HCT116 (cell line): Measurements from ENCODE around the gene SARNP. TPM values are rescaled to one million over a fixed set of nuclear protein-coding genes. Genes with fewer than 3 reads are reported as not detected.

Experiments
- ATAC-seq: fragments of 200-7000 bp; cut with Tn5 transposase; 2 replicates; pipeline ENCODE4 v1.9.1; 2020; ENCODE audit warnings: mild to moderate bottlenecking, moderate library complexity
- BruUV-seq: library from RNA; stranded (reverse); fragments of 400-500 nt; replicated peaks from 2 replicates; lab custom pipeline; 2021; lab: Mats Ljungman, UMichigan
- CTCF ChIA-PET: fragments of 300-600 bp; sonication (Branson Sonifier 250); formaldehyde crosslinking; loops from one replicate; lab custom pipeline; 2021; ENCODE audit warnings: antibody characterized with exemption; lab: Charles Lee
- POLR2A ChIA-PET: fragments of 300-600, 350-600 bp; sonication (Branson Sonifier 250); formaldehyde crosslinking; loops from one replicate; lab custom pipeline; 2021; ENCODE audit warnings: antibody characterized with exemption; lab: Charles Lee
- RAD21 ChIA-PET, 2 experiments: fragments of 300-600 bp; sonication (Branson Sonifier 250); formaldehyde crosslinking; loops; one replicate each; lab custom pipeline; 2023; ENCODE audit warnings: low total read pairs in 2 of 2; ENCODE audit not compliant: uncharacterized antibody in 2 of 2, unreplicated experiment in 2 of 2, low non-redundant PET in 1 of 2; lab: Charles Lee
- DNase-seq: peaks from one replicate; pipeline ENCODE4 v3.0.0-alpha.2; 2010; ENCODE audit warnings: low read depth, low spot score
- H2AFZ ChIP-seq: fragments of 200-600 bp; shearing (Covaris generic), sonication (generic); 2 replicates; pipeline ENCODE4 v1.6.1; 2017; ENCODE audit warnings: low read depth, mixed run types, mixed read lengths, antibody characterized with exemption, low read length; ENCODE audit not compliant: poor library complexity, severe bottlenecking
- H3K27ac ChIP-seq: 2 replicates; pipeline ENCODE4 v1.5.1; 2012; ENCODE audit warnings: low read depth, low read length
- H3K27me3 ChIP-seq: fragments of 200-600 bp; sonication (generic); 2 replicates; pipeline ENCODE4 v1.6.1; 2016; ENCODE audit warnings: mixed run types, low read length, mixed read lengths; ENCODE audit not compliant: insufficient read depth
- H3K36me3 ChIP-seq, 2 experiments: fragments of 200-500 bp in 1 of 2; fragments of 200-600 bp in 1 of 2; sonication (Bioruptor generic) in 1 of 2; sonication (generic) in 1 of 2; 2 replicates each; pipeline versions ENCODE4 v1.5.1 to v1.6.1; 2014 to 2016; ENCODE audit warnings: low read length in 2 of 2, inconsistent platforms in 1 of 2, mixed read lengths in 1 of 2, mixed run types in 1 of 2; ENCODE audit not compliant: insufficient read depth in 2 of 2, control insufficient read depth in 1 of 2
- H3K4me1 ChIP-seq, 2 experiments: fragments of 200-600 bp in 1 of 2; sonication (generic) in 1 of 2; 2 replicates each; pipeline versions ENCODE4 v1.5.1 to v1.6.1; 2012 to 2017; ENCODE audit warnings: low read length in 2 of 2, inconsistent platforms in 1 of 2, mild to moderate bottlenecking in 1 of 2, mixed read lengths in 1 of 2, mixed run types in 1 of 2, moderate library complexity in 1 of 2; ENCODE audit not compliant: insufficient read depth in 2 of 2, control insufficient read depth in 1 of 2
- H3K4me2 ChIP-seq: fragments of 200-600 bp; sonication (generic); 2 replicates; pipeline ENCODE4 v1.6.1; 2017; ENCODE audit warnings: mixed run types, low read length, mixed read lengths
- H3K4me3 ChIP-seq, 2 experiments: fragments of 200-600 bp in 1 of 2; sonication (generic) in 1 of 2; replicated peaks in 1 of 2; 2 replicates each; pipeline ENCODE4 v1.5.1; 2011 to 2016; ENCODE audit warnings: low read length in 2 of 2, control low read depth in 1 of 2, low read depth in 1 of 2, mild to moderate bottlenecking in 1 of 2, mixed read lengths in 1 of 2, mixed run types in 1 of 2
- H3K79me2 ChIP-seq: fragments of 200-600 bp; sonication (generic); 2 replicates; pipeline ENCODE4 v1.6.1; 2017; ENCODE audit warnings: mild to moderate bottlenecking, mixed run types, low read length, moderate library complexity, mixed read lengths; ENCODE audit not compliant: insufficient read depth
- H3K9ac ChIP-seq: fragments of 200-600 bp; sonication (generic); 2 replicates; pipeline ENCODE4 v1.6.1; 2016; ENCODE audit warnings: low read length, mixed read lengths
- H3K9me2 ChIP-seq: fragments of 200-600 bp; sonication (generic), shearing (Covaris generic); 2 replicates; pipeline ENCODE4 v1.6.1; 2017; ENCODE audit warnings: mixed run types, mild to moderate bottlenecking, moderate library complexity; ENCODE audit not compliant: insufficient read depth
- H3K9me3 ChIP-seq, 2 experiments: fragments of 200-500 bp in 1 of 2; fragments of 200-600 bp in 1 of 2; sonication (Bioruptor generic) in 1 of 2; sonication (generic) in 1 of 2; 2 replicates each; pipeline ENCODE4 v1.6.1; 2014 to 2017; ENCODE audit warnings: low read length in 2 of 2, mixed read lengths in 2 of 2, inconsistent platforms in 1 of 2, low read depth in 1 of 2, mild to moderate bottlenecking in 1 of 2, mixed run types in 1 of 2, moderate library complexity in 1 of 2; ENCODE audit not compliant: control insufficient read depth in 1 of 2, insufficient read depth in 1 of 2
- H4K20me1 ChIP-seq: fragments of 200-600 bp; sonication (generic), shearing (Covaris generic); 2 replicates; pipeline ENCODE4 v1.6.1; 2017; ENCODE audit warnings: mixed run types, mild to moderate bottlenecking, moderate library complexity; ENCODE audit not compliant: insufficient read depth
- CEBPB ChIP-seq: IDR thresholded peaks from 2 replicates; pipeline ENCODE4 v1.6.1; 2012; ENCODE audit warnings: low read depth
- ELF1 ChIP-seq: IDR thresholded peaks from 2 replicates; pipeline ENCODE4 v1.6.1; 2012; ENCODE audit warnings: low read depth, borderline replicate concordance
- EZH2phosphoT487 ChIP-seq: fragments of 200-600 bp; IDR thresholded peaks from 2 replicates; pipeline ENCODE4 v1.6.1; 2018; ENCODE audit warnings: antibody characterized with exemption, borderline replicate concordance
- JUND ChIP-seq: IDR thresholded peaks from 2 replicates; pipeline ENCODE4 v1.6.1; 2012
- MAX ChIP-seq: IDR thresholded peaks from 2 replicates; pipeline ENCODE4 v1.6.1; 2012
- POLR2A ChIP-seq: IDR thresholded peaks from 2 replicates; pipeline ENCODE4 v1.7.0; 2011; ENCODE audit warnings: borderline replicate concordance; ENCODE audit not compliant: insufficient read depth, insufficient read length; ENCODE audit errors: extremely low read depth
- POLR2AphosphoS5 ChIP-seq: IDR thresholded peaks from 2 replicates; pipeline ENCODE4 v1.6.1; 2011; ENCODE audit warnings: mild to moderate bottlenecking, low read depth, low read length, moderate library complexity
- SIN3A ChIP-seq: IDR thresholded peaks from 2 replicates; pipeline ENCODE4 v1.6.1; 2012; ENCODE audit warnings: low read depth
- SP1 ChIP-seq: IDR thresholded peaks from 2 replicates; pipeline ENCODE4 v1.6.1; 2012; ENCODE audit warnings: low read depth
- SRF ChIP-seq: IDR thresholded peaks from 2 replicates; pipeline ENCODE4 v1.6.1; 2012; ENCODE audit warnings: low read depth
- TCF7L2 ChIP-seq: IDR thresholded peaks from 2 replicates; pipeline ENCODE4 v1.7.0; 2011; ENCODE audit warnings: borderline replicate concordance, inconsistent platforms; ENCODE audit not compliant: insufficient read depth, insufficient read length; ENCODE audit errors: extremely low read depth
- YY1 ChIP-seq: IDR thresholded peaks from 2 replicates; pipeline ENCODE4 v1.6.1; 2011; ENCODE audit warnings: low read length, low read depth, moderate library complexity, mild to moderate bottlenecking; ENCODE audit not compliant: insufficient replicate concordance; ENCODE audit errors: extremely low read depth
- ZBTB33 ChIP-seq: IDR thresholded peaks from 2 replicates; pipeline ENCODE4 v1.6.1; 2011; ENCODE audit warnings: mild to moderate bottlenecking, low read length, moderate library complexity; ENCODE audit not compliant: insufficient replicate concordance; ENCODE audit errors: extremely low read depth
- ZNF274 ChIP-seq: fragments of 200-500 bp; sonication (Bioruptor generic); IDR thresholded peaks from 2 replicates; pipeline ENCODE4 v1.6.1; 2014; ENCODE audit warnings: mild to moderate bottlenecking, low read depth, low read length, inconsistent platforms
- intact Hi-C: fragments of 100-400 bp; cut with micrococcal nuclease; formaldehyde crosslinking; loops from 2 replicates; pipeline ENCODE4 v1.10.0; 2022
- total RNA-seq: library from RNA; stranded (reverse); gene quantifications from one replicate; pipeline ENCODE4 v1.2.1, GENCODE V29; 2021; ENCODE audit not compliant: unreplicated experiment

The SARNP gene
- total RNA-seq, 1 experiment from 2014 or later = 82.4 TPM

GRCh38 chr12:55741931-55742680 is 75.4 kb downstream of the SARNP start:
- ATAC-seq (no peak), DNase-seq (no peak)
- peak overlapping the region; percentile 32 to 46 for H3K4me3 ChIP-seq
- no TSS peak for BruUV-seq
- ChIA-PET CTCF (interaction anchor here (0.7 to 0.9 kb wide), 2 partner anchors 55 to 287 kb away, joined by 4 read pairs; no protein-coding TSS in a partner anchor), RAD21 (no interaction called here), POLR2A (interaction anchor here (0.6 to 0.9 kb wide), 3 partner anchors 232 to 809 kb away, joined by 3 to 4 read pairs (median 3); partner anchors contain the start of genes MYL6 and RAB5B)
- H3K9ac ChIP-seq = peak overlapping the region; percentile 26; the same call in 1 of the 2 replicates
- H3K4me1 ChIP-seq = peaks cover 17 to 48% of the 10 kb centered on the region in 2 experiments
- no peak overlapping the region for H2AFZ ChIP-seq
- H4K20me1 ChIP-seq = no peaks in the 10 kb centered on the region
- no peak overlapping the region for H3K27ac ChIP-seq
- intact Hi-C loops = no loop called here
- H3K9me3 ChIP-seq = no peaks in the 10 kb centered on the region
- TF ChIP-seq SRF (no peak), EZH2phosphoT487 (no peak), YY1 (no peak)
- H3K9me2 ChIP-seq = no peaks in the 10 kb centered on the region
- no peaks in the 10 kb centered on the region for H3K36me3 ChIP-seq
- H3K27me3 ChIP-seq = no peaks in the 10 kb centered on the region
- peaks cover 3% of the 10 kb centered on the region; the same call in 1 of the 2 replicates for H3K79me2 ChIP-seq
- H3K4me2 ChIP-seq = peak overlapping the region; percentile 70

- Histone ChIP-seq H3K9me3 (no peaks in the 10 kb centered on the region), H3K27ac (no peak overlapping the region; the same call in 1 of the 2 replicates), H3K4me3 (peak overlapping the region in 1 of 2 experiments; percentile 63; a peak in 3 of 4 replicates), H3K27me3 (no peaks in the 10 kb centered on the region), H4K20me1 (no peaks in the 10 kb centered on the region), H3K79me2 (peaks cover under 1% of the 10 kb centered on the region; the same call in 1 of the 2 replicates), H3K4me1 (peaks cover 13 to 43% of the 10 kb centered on the region in 2 experiments), H3K9me2 (no peaks in the 10 kb centered on the region), H2AFZ (peak overlapping the region; percentile 99), H3K4me2 (peak overlapping the region; percentile 88), H3K9ac (peak overlapping the region; percentile 57; the same call in 1 of the 2 replicates), H3K36me3 (no peaks in the 10 kb centered on the region)
- CTCF ChIA-PET = interaction anchor here (0.5 to 3.6 kb wide), 41 partner anchors 10 to 990 kb away, joined by 3 to 49 read pairs (median 6); partner anchors contain the start of genes CD63, DNAJC14, ERBB3 and ORMDL2
- POLR2A ChIA-PET = interaction anchor here (0.9 to 3.8 kb wide), 10 partner anchors 9 to 451 kb away, joined by 3 to 24 read pairs (median 6); partner anchors contain the start of genes CD63, DNAJC14, ESYT1 and ORMDL2
- RAD21 ChIA-PET = interaction anchor here (0.8 to 1.6 kb wide), 8 partner anchors 9 to 301 kb away, joined by 3 to 7 read pairs (median 4); partner anchors contain the start of genes CD63 (in 1 of the 2) and RAB5B (in 1 of the 2)
- no peak for DNase-seq
- intact Hi-C loops = loop anchor here (1.0 to 10.0 kb wide), 4 partner anchors 58 to 376 kb away; partner anchors contain the start of genes RPL41, RPS26 and ZC3H10
- BruUV-seq = no TSS peak
- ATAC-seq = no peak
- TF ChIP-seq POLR2AphosphoS5 (no peak), MAX (no peak), YY1 (no peak), CEBPB (no peak), ELF1 (no peak), ZNF274 (no peak), SP1 (no peak), TCF7L2 (no peak), POLR2A (no peak), ZBTB33 (no peak), JUND (no peak), SIN3A (no peak)
Measured at GRCh38 chr12:55739025-55739378, 78.5 kb downstream of the SARNP start.
